T-helper 1 cell treated with Interleukin-12 subunit alpha and Interleukin-12 subunit beta and Interleukin-4 antibody, amounts not matched to agents 30 ng/mL and 1 ng/mL, for 36 hours (primary cell): ENCODE measurements around the gene TRA2A. TPM values are rescaled to one million over a fixed set of nuclear protein-coding genes. Genes with fewer than 3 reads are reported as not detected.

Source experiments
- intact Hi-C: fragments of 100-400 bp; cut with micrococcal nuclease; formaldehyde crosslinking; loops from one replicate; pipeline ENCODE4 v1.15.1; 2024
- total RNA-seq: library from RNA; stranded (reverse); gene quantifications from 2 replicates; pipeline ENCODE4 v1.2.3, GENCODE V29; 2022

TRA2A gene
- total RNA-seq, 1 donor from 2014 or later: 115 TPM

DNA sequence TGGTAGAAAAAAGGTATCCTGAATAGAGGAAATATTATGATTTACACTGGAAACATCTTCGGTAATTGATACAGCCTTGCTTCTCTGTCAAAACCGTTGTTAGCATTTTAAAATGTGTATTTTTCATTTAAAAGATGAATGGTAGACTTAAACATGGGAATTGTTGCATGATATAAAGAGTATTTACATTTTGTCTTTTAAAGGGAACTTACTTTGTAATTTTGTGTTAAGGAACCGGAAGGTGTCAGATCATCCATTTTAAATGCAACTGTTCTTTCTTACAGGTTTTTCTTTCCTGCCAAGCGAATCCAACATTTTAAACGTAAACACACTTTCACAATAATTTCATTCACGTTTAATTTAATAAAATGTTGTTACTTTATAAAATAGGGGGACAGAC is 59.7 kb downstream of the TRA2A start:
- intact Hi-C loops: loop anchor here (2.0 to 10.0 kb wide), 4 partner anchors 457 to 1527 kb away; partner anchors contain the start of genes CDCA7L, HYCC1 and PALS2

DNA sequence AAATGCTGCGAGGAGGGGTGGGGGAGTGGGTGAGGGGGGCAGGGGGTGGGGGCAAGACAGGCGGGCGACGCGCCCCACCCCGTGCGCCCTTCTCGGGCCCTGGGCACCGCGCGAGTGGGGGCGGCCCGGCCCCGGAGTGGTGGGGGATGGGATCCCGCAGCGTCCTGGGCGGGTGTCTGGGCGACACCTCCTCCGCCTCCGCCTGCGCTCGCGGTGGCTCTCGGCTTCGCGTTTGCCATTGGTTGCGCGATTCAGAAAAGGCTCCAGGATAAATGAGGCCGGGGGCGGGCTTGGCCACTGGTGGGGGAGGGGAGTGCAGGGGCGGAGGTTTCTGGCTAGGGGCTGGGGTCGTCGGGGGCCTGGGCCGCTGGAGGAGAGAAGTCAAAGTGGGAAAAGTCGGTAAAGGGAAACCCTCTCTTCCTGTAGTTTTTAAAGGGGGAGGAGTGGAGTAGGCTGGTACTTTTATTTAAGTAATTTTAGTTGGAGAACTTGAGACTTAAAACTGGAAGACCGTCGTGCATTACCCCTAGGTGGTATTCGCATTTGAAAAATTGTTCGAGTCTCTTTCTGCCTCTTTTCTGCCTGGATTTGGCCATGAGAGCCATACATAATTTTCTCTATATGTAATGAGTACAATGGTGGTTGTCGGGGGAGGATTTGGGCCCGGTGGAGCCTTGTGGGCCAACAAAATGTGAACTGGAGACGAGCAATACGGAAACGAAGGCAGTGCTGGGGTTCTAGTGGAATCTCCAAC is 60.5 kb downstream of the TRA2A start:
- intact Hi-C loops: loop anchor here (2.0 to 10.0 kb wide), 7 partner anchors 114 to 1526 kb away; partner anchors contain the start of genes CCDC126, CDCA7L, GSDME and KLHL7

DNA sequence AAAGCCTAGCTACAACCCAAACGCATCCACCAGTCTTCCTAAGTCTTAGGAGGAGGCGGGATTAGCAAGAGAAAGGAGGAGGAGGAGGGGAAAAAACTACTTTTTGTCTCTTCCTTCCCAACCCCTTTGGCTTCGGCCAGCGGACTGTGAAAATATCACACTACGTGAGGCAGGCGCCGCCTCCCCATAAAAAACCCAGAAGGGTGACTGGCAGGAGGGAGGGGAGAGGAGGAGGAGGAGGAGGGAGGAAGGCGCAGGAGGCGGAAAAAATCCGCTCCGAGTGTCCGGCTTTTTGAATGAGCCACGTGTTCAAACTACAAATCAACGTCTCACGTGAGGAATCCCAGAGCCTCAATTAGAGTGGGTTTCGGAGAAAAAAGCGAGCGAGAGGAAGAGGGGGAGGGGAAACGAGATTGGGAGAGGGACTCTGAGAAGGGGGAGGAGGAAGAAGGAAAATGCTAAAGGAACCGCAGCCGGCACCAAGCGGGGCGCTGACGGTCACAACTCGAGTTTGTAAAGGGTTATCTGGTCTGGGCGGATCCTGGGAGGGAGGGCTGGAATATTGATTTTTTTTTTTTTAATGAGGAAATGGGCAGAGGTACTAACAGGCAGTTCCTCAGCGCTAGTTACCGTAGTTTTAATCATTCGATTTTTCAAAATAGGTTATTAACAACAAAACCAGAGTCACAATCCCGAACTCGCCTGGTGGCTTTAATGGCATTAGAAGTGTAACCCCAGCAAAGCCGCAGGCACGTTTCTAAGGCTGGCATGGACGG is 61.3 kb downstream of the TRA2A start, which contains the start of gene IGF2BP3:
IGF2BP3 (minus strand) TSS at position 162 of the 776 bp plus-strand sequence. CDS start 381 bp downstream, outside the sequence.
- intact Hi-C loops: loop anchor here (1.0 to 10.0 kb wide), 9 partner anchors 61 to 1526 kb away; partner anchors contain the start of genes CCDC126, CDCA7L, GSDME and KLHL7

DNA sequence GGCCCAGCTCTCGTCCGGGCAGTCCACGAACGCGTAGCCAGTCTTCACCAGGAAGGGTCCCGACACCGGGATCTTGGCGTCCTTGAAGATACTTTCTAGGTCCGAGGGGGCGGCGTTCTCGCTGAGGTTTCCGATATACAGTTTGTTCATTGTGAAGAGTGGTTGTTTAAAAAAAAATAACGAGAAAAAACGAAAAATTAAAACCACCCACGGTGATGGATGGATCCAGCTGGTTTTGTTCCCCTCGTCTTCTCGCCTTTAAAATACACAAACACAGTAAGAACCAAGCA is 61.9 kb downstream of the TRA2A start:
- intact Hi-C loops: loop anchor here (1.0 to 10.0 kb wide), 10 partner anchors 20 to 1525 kb away; partner anchors contain the start of genes CCDC126, CDCA7L, GSDME and KLHL7

DNA sequence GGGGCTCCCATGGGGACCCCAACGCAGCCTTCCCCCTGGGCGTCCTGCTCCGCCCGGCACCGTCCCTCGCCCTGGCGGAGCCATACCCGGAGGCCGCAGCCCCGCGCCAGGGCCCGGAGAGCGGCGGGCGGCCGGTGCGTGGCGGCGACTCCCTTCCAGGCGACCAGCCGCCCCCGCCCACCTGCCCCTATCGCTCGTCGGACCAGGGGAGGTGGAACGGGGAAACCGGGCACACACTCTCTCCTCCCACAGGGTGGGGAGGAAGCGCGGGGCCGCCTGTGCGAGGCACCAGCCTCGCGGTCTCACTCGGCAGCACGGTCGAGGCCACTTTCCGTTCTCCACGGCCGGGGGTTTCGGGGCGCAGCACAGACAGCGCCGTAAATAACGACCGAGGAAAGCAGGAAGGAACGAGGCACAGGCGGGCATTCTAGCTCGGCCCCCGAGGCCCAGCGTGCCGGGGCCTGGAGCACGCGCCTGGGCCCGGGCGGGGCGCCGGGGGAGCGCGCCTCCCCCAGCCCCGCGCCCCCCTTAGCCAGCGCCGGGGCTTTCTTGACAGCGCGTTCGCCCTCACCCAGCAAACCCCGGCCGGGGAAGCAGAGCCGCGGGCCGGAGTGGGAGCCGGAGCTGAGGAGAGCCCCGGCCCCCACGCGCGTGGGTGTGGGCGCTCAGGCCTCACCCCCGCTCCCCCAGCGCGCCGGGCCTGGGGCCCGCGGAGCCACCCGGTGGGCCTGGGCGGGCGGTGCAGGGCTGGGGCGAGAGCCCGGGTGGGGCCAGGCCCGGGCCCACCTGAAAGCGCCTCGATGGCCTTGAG is 62.4 kb downstream of the TRA2A start:
- intact Hi-C loops: loop anchor here (1.0 kb wide), 1 partner anchor 21 kb away; no protein-coding TSS in a partner anchor

DNA sequence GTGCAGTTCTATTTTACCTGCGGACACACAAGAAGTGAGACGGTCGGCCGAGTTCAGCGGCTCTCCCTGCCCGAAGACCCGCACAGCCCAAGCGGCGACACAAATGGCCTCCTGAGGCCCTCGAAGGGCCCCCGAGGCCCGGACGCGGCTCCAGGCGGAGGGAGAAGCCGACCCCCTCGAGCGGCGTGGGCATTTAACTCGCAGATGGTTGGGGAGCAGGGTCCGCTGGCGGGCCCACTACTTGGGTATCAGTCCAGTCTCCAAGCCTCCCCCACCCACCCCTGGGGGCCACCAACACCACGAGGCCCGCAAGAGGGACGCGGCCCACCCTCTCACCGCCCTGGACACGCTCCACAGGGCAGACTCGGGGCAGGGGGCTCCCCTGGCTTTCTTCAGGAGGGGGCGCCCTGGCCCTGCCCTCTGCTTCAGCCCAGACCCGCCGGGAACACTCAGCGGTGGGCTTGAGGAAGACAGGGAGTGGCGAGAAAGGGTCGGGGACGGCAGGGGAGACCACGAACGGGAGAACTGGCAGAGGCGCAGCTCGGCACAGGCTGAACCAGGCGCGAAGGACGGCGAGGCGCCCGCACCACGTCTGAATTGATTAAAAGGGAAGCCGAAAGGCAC is 63.1 kb downstream of the TRA2A start:
- intact Hi-C loops: loop anchor here (1.0 kb wide), 1 partner anchor 22 kb away; no protein-coding TSS in a partner anchor

DNA sequence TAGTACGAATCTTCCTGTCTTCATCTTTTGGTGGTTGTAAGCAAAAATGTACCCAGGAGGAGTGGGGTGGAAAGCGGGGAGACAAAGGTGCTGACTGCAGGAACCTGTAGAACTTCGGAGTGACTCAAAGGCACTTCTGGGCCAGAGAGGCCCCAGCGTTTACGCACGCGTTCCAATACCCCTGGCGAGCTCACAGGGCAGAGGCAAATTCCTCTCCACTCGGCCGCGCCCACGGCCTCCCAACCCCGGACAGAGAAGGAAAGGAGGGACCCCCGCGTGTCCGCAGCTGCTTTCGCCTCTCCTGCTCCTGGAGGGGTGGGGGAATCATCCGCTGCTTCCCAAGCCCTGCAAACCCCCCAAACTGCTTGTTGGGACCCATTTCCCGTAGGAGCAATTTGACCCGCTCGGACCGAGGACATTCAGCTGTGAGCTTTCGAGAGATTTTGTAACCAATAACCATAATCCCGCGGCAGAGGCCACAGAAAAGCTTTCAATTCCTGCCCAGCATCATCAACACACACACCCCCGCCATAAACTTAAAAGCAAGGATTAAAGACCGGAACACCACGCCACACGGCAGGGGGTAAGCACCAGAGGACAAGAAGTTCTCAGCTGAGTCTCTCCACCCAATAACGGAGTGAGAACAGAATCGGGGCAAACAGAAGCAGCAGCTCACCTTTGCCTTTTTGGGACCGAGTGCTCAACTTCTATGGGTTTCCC is 63.8 kb downstream of the TRA2A start:
- intact Hi-C loops: loop anchor here (1.0 kb wide), 1 partner anchor 7 kb away; no protein-coding TSS in a partner anchor

DNA sequence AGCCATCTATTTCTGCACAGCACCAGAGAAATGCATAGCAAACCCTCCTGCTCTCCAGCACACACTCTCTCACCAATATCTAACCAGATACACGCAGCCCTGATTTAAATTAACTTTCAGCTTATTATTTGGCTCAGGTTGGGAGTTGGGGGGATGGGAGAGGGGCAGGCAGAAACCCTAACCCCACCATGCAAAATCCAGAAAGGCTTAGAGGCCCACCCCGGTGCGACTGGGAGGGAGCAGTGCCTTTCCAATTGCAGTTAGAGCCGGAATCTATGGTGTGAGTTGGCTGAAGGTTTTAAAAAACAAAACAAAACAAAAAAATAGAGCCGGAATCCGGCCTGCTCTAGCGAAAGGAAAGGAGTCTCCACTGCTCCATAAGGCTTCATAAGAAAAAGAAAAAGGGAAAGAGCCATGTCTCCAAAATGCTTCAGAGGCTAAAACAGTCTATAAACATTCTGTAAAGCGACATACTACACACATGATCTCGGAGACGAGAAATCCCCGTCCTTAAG is 64.4 kb downstream of the TRA2A start:
- intact Hi-C loops: loop anchor here (1.0 kb wide), 1 partner anchor 8 kb away; no protein-coding TSS in a partner anchor

DNA sequence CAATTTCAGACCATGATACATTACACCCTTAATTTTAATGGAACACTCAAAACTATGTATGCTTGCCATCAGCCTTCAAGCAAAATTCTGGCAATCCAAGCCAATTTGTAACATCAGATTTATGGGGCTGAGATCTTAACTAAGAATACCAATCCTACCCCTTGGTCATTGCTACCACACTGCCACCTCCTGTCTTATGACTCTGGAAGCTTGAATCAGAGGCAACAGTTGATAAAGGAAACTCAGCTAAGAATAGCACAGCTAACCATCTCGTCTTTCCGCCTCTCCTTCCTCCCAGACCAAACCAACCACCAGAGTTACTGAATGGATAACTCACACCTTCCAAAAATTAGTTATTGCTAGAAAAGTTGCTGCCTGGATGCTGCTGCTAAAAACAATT is 68.9 kb downstream of the TRA2A start:
- intact Hi-C loops: loop anchor here (1.0 kb wide), 3 partner anchors 33 to 190 kb away; no protein-coding TSS in a partner anchor

DNA sequence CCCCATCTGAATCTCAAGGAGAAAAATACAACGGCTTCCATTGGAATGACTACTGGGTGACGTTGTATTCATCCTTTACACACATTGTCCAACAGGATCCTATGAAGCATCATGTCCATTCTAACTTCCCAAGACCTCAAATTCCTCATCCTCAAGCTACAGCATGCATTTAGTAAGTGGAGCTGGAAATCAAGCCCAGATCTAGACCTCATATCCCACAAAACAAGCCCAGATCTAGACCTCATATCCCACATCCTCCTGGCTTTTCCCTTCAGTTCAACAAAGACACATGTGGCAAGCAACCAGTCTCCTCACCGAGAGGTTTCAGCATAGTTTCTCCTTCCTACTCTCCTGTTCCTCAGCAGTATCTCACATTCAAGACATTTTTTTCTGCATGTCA is 73.7 kb downstream of the TRA2A start:
- intact Hi-C loops: no loop called here

DNA sequence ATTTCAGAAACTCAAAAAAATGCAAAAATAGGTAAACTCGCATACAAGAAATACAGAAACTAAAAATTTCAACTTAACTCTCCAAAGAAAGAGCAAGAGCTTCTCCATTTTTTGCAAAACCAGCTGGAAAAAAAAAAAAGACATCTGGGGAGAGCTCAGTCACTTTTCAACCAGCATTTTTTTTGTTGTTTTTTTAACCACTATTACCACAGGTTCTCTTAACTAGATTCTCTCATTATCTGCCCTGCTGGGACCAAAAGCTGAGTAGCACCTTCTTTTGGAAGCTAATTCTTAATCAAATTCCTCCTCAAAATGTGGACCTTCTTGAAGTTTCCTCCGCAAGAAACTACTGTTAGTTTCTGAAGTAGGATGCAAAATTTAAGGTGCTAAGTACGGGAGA is 75.7 kb downstream of the TRA2A start:
- intact Hi-C loops: no loop called here

DNA sequence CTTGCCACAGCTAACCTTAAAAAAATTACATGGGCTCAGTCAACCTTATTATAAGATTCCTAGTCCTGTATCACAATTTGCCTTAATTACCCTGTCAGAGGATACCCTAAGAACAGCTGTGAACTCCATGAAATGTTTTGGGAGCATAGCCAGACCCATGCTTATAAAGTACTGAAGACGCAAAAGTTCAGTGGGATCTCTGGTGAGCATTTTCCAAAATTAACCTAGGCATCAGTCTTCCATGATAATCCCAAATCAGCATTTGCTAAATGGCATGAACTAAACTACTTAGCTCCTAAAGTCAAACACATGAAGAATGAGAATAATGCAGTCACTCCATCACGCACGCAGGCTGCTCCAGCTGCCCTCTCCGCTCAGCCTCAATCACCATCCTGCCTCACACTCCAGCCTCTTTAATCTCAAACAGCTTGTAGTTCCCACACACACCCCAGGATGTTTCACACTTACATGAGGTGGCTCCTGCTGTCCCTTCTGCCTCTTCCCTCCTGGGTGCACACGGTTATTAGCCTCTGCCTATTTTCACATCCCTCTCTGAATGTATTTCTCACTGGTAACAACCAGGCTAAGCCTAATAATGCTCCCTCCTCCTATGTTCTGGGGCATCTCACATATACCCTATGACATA is 76.8 kb downstream of the TRA2A start:
- intact Hi-C loops: no loop called here

Other genes with a start within 250 kb of the TRA2A start
- 49.2 and 56.2 TPM in 2 replicates for gene MALSU1, start 232.6 kb downstream of the TRA2A start, total RNA-seq
- gene IGF2BP3, start 61.5 kb downstream of the TRA2A start, total RNA-seq: 1.7 and 2.2 TPM in 2 replicates
- gene CCDC126, start 65.4 kb upstream of the TRA2A start, total RNA-seq: 7.7 and 8.6 TPM in 2 replicates
- 4.2 and 6.5 TPM in 2 replicates for gene FAM221A, start 148.2 kb upstream of the TRA2A start, total RNA-seq
- 0.10 and 0.29 TPM in 2 replicates for gene STK31, start 178.2 kb upstream of the TRA2A start, total RNA-seq